Osteoblast (primary cell): ENCODE results near the gene COL8A1. TPM values are rescaled to one million over a fixed set of nuclear protein-coding genes. Genes with fewer than 3 reads are reported as not detected.

Experiments
- DNase-seq: peaks from one replicate; pipeline ENCODE4 v3.0.0; 2011; ENCODE audit warnings: low spot score, mixed read lengths; ENCODE audit not compliant: insufficient read length; ENCODE audit errors: missing footprints
- H2AFZ ChIP-seq: 2 replicates; pipeline ENCODE4 v1.6.0; 2011; ENCODE audit warnings: mild to moderate bottlenecking, low read length
- H3K27ac ChIP-seq: 2 replicates; pipeline ENCODE4 v1.5.1; 2011; ENCODE audit warnings: mild to moderate bottlenecking, low read depth, low read length, moderate library complexity
- H3K27me3 ChIP-seq: 2 replicates; pipeline ENCODE4 v1.6.0; 2012; ENCODE audit warnings: mild to moderate bottlenecking, control low read depth, inconsistent platforms, low read length, moderate library complexity; ENCODE audit not compliant: insufficient read depth
- H3K36me3 ChIP-seq: 2 replicates; pipeline ENCODE4 v1.5.1; 2011; ENCODE audit warnings: mild to moderate bottlenecking, low read length, control low read depth, moderate library complexity; ENCODE audit not compliant: insufficient read depth
- H3K4me1 ChIP-seq: 2 replicates; pipeline ENCODE4 v1.5.1; 2011; ENCODE audit warnings: mild to moderate bottlenecking, low read length, control low read depth, moderate library complexity; ENCODE audit not compliant: insufficient read depth
- H3K4me2 ChIP-seq: 2 replicates; pipeline ENCODE4 v1.6.0; 2011; ENCODE audit warnings: mild to moderate bottlenecking, low read length; ENCODE audit not compliant: insufficient read depth
- H3K4me3 ChIP-seq: fragments of 200-600 bp; sonication (generic); 3 replicates; pipeline ENCODE4 v1.5.1; 2012; ENCODE audit warnings: mild to moderate bottlenecking, low read length, inconsistent platforms; ENCODE audit not compliant: insufficient read depth
- H3K79me2 ChIP-seq: 2 replicates; pipeline ENCODE4 v1.6.0; 2012; ENCODE audit warnings: mild to moderate bottlenecking, low read length, control low read depth, inconsistent platforms; ENCODE audit not compliant: insufficient read depth
- H3K9me3 ChIP-seq: 2 replicates; pipeline ENCODE4 v1.5.1; 2011; ENCODE audit warnings: low read depth, low read length, control low read depth
- H4K20me1 ChIP-seq: 2 replicates; pipeline ENCODE4 v1.6.0; 2012; ENCODE audit warnings: mild to moderate bottlenecking, low read length, control low read depth; ENCODE audit not compliant: insufficient read depth
- CTCF ChIP-seq: IDR thresholded peaks from 2 replicates; pipeline ENCODE4 v1.5.1; 2011; ENCODE audit warnings: mild to moderate bottlenecking, low read depth, low read length, moderate library complexity; ENCODE audit errors: extremely low read depth
- total RNA-seq: library from RNA; depleted of rRNA; stranded (reverse); fragments of >200 nt; gene quantifications from 2 replicates; pipeline ENCODE4 v1.2.3, GENCODE V29; 2012

COL8A1 gene
- total RNA-seq, 1 donor: 311 TPM

GRCh38 chr3:99789011-99789721, 150.8 kb downstream of the COL8A1 start:
- Histone ChIP-seq H3K4me2 (no peak overlapping the region), H3K4me3 (no peak overlapping the region), H3K36me3 (peaks cover 48% of the 10 kb centered on the region), H2AFZ (no peak overlapping the region), H3K27me3 (no peaks in the 10 kb centered on the region), H3K9me3 (no peaks in the 10 kb centered on the region), H4K20me1 (no peaks in the 10 kb centered on the region), H3K27ac (peak overlapping the region; percentile 32), H3K4me1 (peaks cover 11% of the 10 kb centered on the region), H3K79me2 (no peaks in the 10 kb centered on the region)
- peak; percentile 59 for DNase-seq
- TF ChIP-seq CTCF: peak; percentile 72

GRCh38 chr3:99794485-99794884, 156.1 kb downstream of the COL8A1 start:
- TF ChIP-seq CTCF: no peak
- no peak for DNase-seq
- H3K79me2 ChIP-seq: no peaks in the 10 kb centered on the region
- no peaks in the 10 kb centered on the region for H3K27me3 ChIP-seq
- H3K36me3 ChIP-seq: peaks cover 73% of the 10 kb centered on the region
- no peaks in the 10 kb centered on the region for H3K9me3 ChIP-seq
- no peak overlapping the region for H3K4me3 ChIP-seq
- no peak overlapping the region for H3K27ac ChIP-seq
- no peak overlapping the region for H2AFZ ChIP-seq
- no peak overlapping the region for H3K4me2 ChIP-seq
- no peaks in the 10 kb centered on the region for H3K4me1 ChIP-seq
- peaks cover 4% of the 10 kb centered on the region for H4K20me1 ChIP-seq

- Histone ChIP-seq H2AFZ (no peak overlapping the region), H3K27ac (no peak overlapping the region), H3K79me2 (no peaks in the 10 kb centered on the region), H3K9me3 (no peaks in the 10 kb centered on the region), H3K4me3 (no peak overlapping the region), H3K4me1 (no peaks in the 10 kb centered on the region), H3K4me2 (no peak overlapping the region), H3K27me3 (no peaks in the 10 kb centered on the region), H3K36me3 (peaks cover 64% of the 10 kb centered on the region), H4K20me1 (peaks cover 4% of the 10 kb centered on the region)
- DNase-seq: no peak
- TF ChIP-seq CTCF: no peak
These were observed 157.2 kb downstream of the COL8A1 start for GRCh38 chr3:99795573-99795972.

- Histone ChIP-seq H3K27me3 (no peaks in the 10 kb centered on the region), H4K20me1 (peaks cover 4% of the 10 kb centered on the region), H3K4me1 (no peaks in the 10 kb centered on the region), H3K79me2 (no peaks in the 10 kb centered on the region), H2AFZ (no peak overlapping the region), H3K36me3 (peaks cover 34% of the 10 kb centered on the region), H3K27ac (no peak overlapping the region), H3K4me2 (no peak overlapping the region), H3K9me3 (no peaks in the 10 kb centered on the region), H3K4me3 (no peak overlapping the region)
- DNase-seq: no peak
- no peak for TF ChIP-seq CTCF
These were observed 161.0 kb downstream of the COL8A1 start for GRCh38 chr3:99799422-99799821.
